Peyer's patch (tissue), 4 donors: Measurements from ENCODE around the gene ST6GAL1.

Experiments used
- CTCF ChIP-seq, 6 experiments: fragments of 450-650 bp in 4 of 6; fragments of 200-600 bp in 2 of 6; sonication (generic) in 1 of 6; IDR thresholded peaks; one replicate each; pipeline ENCODE4 v1.5.1; 2017 to 2019; ENCODE audit warnings: antibody characterized with exemption in 6 of 6, mild to moderate bottlenecking in 3 of 6, moderate library complexity in 1 of 6
- POLR2A ChIP-seq, 2 donors: fragments of 450-650 bp; IDR thresholded peaks; one replicate each; pipeline ENCODE4 v1.5.1; 2017; ENCODE audit warnings: antibody characterized with exemption in 2 of 2, mild to moderate bottlenecking in 2 of 2, moderate library complexity in 2 of 2

- no peak for TF ChIP-seq CTCF (IDR thresholded peaks at IDR 0.05)
- no peak for TF ChIP-seq POLR2A (IDR thresholded peaks at IDR 0.05)
Observed at GRCh38 chr3:186902713-186903112, 27.6 kb upstream of the ST6GAL1 start.
